Ramos (cell line): ENCODE results near the gene KRTAP2-4.
"Not testable (repeated sequence)": the region's sequence is repeated elsewhere in the genome, so short reads cannot be mapped to it uniquely, and the experiment has no call there.

Experiments
- in situ Hi-C: fragments of 300-500 bp; cut with MboI; formaldehyde crosslinking; loops from one replicate; pipeline ENCODE4 v1.14.3; 2022; ENCODE audit warnings: low sequenced_read_pairs; ENCODE audit not compliant: unreplicated experiment

The KRTAP2-4 gene

DNA sequence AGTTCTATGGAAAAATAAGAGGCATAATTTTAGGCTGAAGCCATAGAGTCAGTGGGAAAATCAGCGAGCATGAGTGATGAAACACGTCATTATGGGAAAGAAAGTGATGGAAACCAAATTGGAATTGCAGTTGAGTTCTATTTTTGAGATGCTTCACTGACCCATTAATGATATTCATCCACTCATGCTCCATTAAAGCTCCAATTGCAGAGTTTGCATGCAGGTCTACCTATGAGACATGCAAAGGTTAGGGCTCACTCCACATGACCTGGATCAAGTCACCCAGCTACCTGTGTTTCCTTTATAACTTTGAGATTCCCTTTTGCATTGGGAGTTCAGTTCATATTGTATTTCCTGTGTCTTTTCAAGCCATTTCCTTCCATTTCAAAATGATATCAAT, 8.0 kb upstream of the KRTAP2-4 start:
- in situ Hi-C loops: no loop called here

DNA sequence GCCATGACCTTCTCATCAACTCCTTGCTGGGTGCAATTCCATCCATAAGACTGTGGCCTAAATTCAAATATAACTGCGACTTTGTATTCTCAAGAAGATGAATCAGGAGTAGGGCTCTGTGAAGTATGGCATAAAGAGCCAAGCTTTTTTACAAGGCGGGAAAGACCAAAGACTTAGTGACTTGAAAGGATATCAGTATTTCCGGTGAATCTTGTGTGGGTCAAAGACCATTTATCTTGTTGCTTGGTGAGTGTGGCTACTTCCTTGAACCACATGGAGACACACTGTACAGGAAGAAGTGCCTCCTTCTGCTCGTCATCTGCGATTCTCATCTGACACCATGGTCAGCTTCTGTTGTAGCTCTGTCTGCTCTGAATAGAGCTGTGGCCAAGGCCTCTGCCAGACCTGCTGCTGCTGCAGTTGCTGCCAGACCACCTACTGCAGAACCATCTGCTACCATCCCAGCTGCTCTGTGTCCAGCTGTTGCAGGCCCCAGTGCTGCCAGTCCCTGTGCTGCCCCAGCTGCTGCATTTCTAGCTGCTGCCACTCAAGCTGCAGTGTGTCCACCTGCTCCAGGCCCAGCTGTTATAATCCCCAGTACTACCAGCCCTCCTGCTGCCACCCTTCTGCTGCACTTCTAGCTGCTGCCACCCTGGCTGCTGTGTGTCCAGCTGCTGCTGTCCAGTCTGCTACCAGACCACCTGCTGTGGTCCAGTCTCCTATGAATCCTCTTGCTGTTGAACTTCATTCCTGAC, 6.1 kb upstream of the KRTAP2-4 start:
- in situ Hi-C loops: no loop called here

DNA sequence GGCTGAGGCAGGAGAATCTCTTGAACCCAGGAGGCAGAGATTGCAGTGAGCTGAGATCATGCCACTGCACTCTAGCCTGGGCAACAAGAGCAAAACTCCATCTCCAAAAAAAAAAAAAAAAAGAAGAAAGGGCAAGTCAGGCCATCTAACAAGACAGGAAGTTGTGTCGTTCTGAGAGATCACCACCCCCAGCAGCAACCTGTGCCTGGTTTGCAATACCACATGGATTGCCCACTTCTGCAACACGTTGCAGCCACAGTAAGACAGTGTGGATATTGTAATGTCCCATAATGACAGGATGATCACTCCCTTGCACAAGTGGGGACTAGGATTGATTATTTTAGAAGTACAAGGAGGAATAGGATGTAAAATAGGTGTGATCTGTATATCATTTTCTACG, 3.4 kb upstream of the KRTAP2-4 start:
- in situ Hi-C loops: no loop called here

DNA sequence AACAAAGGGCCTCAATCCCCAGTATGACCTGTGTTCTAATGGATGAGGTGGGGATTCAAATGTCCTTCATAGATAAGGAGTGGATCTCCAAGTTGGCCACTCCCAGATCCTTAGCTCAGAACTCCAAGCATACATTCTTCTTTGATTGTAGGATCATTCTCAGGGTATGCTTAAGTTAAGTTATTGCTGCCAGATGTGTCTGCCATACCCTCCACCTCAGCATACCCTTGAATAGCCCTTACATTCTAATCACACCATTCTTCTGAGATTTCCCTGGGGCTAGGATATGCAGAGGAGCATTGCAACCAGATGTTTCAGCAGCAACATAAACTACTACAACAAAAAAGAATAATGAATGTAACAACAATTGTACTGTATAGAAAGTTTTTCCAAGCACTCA, 1.6 kb upstream of the KRTAP2-4 start:
- in situ Hi-C loops: no loop called here

DNA sequence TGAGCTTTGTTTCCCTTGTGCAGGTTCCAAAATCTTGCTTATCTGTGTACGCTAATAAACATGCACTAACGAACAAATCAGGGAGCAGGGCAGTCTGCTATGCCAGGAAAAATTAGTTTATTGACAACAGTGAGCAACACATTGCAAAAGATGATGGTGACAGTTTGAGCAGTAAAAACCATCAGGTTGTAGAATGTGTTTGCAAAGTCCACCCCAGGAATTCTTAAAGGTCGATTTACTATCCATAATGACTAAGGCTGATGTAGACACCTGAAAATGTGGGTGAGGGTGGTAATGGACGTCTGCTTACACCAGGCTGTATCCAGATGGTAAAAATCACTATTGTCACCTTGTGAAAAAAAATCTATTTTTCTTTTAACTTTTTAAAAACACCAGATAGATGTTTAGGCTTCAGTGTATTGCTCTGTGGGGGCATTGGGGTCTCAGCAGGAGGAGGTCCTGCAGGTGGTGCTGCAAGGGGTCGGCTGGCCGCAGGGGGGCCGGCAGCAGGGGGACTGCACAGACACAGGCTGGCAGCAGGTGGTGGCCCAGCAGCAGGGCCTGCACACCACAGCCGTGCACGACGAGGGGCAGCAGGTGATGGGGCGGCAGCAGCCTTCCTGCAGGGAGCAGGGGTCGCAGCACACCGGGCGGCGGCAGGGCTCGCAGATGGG, 526 bp downstream of the KRTAP2-4 start:
- in situ Hi-C loops: not testable (repeated sequence)

DNA sequence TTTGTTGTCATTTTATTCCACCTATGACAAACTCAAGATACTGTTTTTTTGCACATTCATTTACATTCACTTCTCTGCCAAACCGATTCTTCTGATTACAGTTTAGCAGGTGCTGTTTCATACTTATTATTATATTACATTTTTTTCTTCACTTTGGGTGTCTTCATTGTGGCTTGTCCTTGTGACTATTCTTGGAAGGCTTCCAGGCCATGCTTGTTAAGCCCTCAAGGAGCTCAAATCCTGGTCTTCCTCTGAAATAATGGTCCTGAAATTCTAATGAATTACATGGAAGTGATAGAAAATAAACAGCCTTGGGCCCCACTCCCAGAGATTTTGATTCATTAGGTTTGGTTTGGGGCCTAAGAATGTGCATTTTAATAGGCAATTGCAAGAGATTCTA, 1.4 kb downstream of the KRTAP2-4 start:
- in situ Hi-C loops: no loop called here

DNA sequence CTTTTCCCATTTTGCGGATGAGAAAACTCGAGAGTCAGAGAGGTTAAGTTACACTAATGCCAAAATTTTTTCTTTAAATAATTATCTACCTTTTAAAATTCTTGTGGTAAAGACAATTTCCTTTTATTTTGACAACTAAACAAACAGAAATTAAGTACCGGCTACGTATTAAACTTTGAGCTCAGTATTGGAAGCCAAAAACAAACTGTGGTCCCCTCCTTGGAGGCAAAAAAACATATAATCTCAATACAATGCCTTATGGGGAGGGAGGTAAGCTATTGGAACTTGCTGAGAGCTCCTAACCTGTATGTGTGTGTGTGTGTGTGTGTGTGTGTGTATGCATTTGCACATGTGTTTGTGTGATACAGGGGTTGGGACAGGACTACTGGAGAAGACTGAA, 2.2 kb downstream of the KRTAP2-4 start:
- in situ Hi-C loops: no loop called here

DNA sequence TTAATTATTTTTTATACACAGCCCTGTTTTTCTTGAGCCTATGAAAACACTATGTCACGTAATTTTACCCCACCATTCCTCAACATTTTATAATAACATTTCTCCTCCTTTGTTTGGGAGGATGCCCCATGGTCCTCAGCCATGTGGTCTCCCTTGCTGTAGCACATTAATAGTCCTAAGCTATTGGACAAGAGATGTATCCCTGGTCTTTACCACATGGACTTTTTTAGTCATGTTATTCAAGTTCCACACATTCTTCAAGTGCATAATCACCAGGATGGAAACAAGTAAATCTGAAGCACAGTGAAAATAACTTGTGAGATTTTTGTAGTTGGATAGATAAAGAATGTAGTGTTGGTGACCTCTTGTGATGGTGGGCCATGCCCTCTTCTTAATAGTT, 3.7 kb downstream of the KRTAP2-4 start:
- in situ Hi-C loops: no loop called here

DNA sequence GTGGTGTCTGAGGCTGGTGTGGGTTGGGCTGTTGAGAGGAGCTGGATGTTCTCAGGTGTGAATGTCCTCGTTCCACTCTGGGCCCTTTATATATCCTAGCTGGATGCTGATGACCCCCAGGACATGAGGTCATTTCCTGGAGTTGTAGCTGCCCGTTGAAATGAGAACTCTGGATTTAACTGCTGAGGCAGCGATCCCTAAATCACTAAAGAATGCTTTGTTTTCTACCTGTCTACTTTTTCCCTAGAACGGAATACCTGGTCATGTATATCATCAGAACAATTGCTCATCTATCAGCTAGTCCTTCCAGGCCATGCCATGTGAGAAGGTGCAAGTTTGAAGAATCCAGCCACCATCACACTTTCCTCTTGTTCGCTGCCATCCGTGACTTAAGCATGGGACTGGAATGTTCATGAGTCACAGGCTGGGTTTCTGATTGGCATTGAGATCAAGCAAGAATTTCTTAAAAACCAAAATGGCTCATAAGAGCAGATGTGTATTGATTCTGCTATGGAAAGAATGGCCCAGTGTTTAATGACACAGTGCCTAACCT, 5.6 kb downstream of the KRTAP2-4 start, which contains the start of gene KRTAP2-3:
TSS of gene KRTAP2-3 (minus strand) at position 63 of the 553 bp plus-strand sequence. CDS start 64 bp downstream, outside the sequence.
- in situ Hi-C loops: no loop called here

DNA sequence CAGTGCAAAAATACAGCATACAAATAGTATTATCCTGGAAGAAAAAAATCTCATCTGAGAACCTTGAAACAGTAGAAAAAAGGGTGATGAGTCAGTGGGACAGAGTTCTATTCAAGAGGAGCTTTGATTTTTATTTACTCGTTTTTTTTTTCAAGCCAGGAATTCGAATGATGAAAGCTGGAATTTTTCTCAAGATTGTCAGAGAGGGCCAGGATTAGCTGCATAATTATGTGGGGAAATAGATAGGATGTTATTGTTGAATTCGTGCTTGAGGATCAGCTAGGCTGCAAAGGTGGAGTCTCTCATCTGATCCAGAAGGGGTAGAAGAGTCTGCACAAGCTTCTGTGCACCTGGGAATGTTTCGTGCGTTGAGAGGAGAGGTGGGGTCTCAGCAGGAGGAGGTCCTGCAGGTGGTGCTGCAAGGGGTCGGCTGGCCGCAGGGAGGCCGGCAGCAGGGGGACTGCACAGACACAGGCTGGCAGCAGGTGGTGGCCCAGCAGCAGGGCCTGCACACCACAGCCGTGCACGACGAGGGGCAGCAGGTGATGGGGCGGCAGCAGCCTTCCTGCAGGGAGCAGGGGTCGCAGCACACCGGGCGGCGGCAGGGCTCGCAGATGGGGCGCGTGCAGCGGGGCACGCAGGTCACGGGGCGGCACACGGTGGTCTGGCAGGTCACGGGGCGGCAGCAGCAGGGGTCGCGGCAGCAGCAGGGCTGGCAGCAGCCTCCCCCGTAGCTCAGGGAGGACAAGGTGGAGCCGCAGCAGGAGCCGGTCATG, 6.2 kb downstream of the KRTAP2-4 start:
- in situ Hi-C loops: not testable (repeated sequence)

DNA sequence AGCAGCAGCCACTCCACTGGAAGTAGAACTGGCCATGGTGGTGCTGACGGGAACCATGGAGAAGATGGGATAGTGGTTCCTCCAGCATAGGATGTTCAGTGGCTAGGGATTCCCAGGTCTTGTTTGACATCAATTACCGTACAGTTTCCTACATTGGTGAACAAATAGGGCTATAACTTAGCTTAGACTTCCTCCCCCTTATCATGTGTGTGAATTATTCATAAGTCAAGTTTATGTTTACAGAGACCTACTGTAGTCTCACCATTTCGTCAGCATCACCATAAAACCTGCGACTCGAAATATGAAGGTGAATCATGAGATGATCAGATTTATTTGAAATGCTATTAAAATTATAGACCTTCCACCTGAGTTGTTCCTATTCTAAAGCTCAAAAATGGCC, 6.9 kb downstream of the KRTAP2-4 start:
- in situ Hi-C loops: no loop called here

DNA sequence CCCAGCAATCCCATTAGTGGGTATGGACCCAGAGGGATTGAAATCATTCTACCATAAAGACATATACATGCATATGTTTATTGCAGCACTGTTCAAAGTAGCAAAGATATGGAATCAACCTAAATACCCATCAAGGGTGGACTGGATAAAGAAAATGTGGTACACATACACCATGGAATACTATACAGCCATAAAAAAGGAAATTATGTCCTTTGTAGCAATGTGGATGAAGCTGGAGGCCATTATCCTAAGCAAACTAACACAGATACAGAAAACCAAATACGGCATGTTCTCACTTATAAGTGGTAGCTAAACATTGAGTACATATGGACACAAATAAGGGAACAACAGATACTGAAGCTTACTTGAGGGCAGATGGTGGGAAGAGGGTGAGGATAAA, 8.1 kb downstream of the KRTAP2-4 start:
- in situ Hi-C loops: no loop called here

DNA sequence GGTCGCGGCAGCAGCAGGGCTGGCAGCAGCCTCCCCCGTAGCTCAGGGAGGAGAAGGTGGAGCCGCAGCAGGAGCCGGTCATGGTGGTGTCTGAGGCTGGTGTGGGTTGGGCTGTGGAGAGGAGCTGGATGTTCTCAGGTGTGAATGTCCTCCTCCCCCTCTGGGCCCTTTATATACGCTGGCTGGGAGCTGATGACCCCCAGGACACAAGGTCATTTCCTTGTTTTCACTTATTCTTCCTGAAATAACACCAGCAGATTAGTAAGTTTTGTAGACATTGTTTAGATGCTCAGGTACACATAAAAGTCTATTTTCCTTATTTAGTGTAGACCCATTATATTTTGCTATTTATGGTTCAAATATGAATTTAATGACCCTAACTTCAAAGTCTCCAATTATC, 10.5 kb downstream of the KRTAP2-4 start, which contains the start of gene KRTAP2-2:
TSS of gene KRTAP2-2 (minus strand) at position 101 of the 400 bp plus-strand sequence. CDS start at position 82, 19 bp downstream.
- in situ Hi-C loops: not testable (repeated sequence)

DNA sequence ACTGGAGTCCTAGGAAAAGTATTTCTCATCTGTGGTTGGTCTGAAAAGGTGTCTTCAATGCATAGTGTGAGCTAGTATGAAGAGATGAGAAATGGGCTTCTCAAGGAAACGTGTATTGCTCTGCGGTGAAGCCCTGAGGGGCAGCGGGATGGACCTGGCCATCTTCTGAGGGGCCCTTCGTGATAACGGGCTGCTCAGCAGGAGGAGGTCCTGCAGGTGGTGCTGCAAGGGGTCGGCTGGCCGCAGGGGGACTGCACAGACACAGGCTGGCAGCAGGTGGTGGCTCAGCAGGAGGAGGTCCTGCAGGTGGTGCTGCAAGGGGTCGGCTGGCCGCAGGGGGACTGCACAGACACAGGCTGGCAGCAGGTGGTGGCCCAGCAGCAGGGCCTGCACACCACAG, 11.1 kb downstream of the KRTAP2-4 start:
- in situ Hi-C loops: not testable (repeated sequence)

DNA sequence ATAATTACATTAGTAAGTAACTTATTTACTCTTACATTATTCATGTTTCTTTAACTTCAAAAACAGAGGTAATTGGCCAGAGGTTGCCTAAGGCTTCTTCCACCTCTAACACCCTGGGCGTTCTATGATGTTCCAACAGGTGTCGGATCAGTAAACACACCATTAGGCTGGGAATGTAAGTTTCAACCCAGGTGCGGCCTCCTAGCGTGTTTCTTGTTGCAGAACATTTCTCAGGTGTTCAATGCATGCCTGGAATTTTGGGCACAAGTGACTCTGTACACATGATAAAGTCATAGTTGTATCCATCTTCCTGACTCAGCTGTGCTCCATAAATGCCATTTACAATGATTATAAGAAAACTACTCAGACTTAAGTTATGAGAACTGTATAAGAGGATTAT, 11.7 kb downstream of the KRTAP2-4 start:
- in situ Hi-C loops: no loop called here

DNA sequence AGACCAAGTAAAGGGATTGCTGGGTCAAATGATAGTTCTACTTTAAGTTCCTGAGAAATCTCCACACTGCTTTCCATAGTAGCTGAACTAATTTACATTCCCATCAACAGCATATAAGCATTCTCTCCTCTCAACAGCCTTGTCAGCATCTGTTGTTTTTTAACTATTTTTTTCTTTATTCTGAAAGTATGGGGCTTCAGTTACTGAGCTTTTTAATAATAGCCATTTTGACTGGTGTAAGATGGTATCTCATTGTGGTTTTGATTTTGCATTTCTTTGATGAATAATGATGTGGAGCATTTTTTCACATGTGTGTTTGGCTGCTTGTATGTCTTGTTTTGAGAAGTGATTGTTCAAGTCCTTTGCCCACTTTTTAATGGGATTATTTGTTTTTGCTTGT, 13.1 kb downstream of the KRTAP2-4 start:
- in situ Hi-C loops: no loop called here

DNA sequence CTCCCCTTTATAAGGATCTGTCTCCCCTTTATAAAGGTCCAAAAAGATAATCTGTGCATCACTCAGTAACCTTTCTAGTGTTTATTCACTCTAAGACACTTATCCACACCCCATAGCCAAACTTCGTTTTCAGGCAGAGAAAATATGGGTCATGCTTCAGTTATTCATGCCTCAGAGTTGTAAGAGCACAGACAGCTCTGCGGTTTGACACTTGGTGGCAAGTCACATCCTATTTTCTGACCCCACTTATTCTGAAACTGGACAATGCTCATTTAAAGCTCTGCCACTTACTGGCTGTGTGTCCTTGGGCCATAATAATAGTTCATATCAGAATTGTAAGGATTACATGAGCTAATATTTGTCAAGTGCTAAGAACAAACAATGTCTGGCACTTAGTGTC, 16.6 kb downstream of the KRTAP2-4 start:
- in situ Hi-C loops: no loop called here

DNA sequence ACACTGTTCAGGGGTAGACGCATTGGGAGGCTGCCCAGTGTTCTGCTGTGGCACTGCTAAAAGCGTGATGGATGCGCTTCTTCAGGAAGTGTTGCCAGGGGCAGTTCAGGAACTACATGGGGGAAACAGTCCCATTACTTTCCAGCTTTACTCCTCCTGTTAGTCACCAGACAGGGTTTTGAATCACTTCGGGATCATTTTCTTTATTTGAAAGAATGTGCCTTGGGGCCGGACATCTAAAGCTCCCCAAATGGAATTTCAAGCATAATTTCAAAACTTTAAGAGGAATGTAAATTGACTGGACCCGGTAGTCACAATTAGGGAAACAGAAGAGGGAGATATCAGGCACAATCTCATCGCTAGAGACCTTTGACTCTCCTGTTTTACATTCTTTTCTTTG, 17.2 kb downstream of the KRTAP2-4 start:
- in situ Hi-C loops: no loop called here

DNA sequence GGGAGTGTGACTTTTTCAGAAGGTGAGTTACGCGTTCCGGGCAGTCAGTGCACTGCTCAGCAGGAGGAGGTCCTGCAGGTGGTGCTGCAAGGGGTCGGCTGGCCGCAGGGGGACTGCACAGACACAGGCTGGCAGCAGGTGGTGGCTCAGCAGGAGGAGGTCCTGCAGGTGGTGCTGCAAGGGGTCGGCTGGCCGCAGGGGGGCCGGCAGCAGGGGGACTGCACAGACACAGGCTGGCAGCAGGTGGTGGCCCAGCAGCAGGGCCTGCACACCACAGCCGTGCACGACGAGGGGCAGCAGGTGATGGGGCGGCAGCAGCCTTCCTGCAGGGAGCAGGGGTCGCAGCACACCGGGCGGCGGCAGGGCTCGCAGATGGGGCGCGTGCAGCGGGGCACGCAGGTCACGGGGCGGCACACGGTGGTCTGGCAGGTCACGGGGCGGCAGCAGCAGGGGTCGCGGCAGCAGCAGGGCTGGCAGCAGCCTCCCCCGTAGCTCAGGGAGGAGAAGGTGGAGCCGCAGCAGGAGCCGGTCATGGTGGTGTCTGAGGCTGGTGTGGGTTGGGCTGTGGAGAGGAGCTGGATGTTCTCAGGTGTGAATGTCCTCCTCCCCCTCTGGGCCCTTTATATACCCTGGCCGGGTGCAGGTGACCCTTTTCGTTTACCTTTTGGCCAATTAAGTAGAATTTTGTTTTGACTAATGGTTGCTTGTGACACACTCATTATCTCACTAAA, 18.8 kb downstream of the KRTAP2-4 start, which contains the start of gene KRTAP2-1:
TSS of gene KRTAP2-1 (minus strand) at position 582 of the 731 bp plus-strand sequence. CDS start at position 533, 49 bp downstream.
- in situ Hi-C loops: not testable (repeated sequence)

DNA sequence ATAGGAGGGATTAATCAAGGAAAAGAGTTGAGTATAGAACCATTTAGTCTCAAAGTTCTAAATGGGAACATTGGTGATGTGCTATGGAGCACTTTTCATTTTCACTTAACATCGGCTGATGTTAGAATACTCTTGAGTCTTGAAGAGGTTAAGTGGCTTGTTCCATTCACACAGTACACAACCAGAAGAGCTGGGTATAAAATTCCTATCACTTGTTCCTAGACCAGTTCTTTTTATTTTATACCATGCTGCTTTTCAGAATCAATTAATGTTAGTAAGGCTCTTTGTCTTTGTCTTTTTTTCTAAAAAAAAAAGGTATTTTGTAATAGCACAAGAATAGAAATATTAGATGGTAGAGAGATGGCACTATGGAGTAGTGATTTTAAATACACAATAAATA, 22.7 kb downstream of the KRTAP2-4 start:
- in situ Hi-C loops: no loop called here
